Parathyroid adenoma (tissue), 2 donors: Measurements from ENCODE around the gene RASSF4.
A peak's percentile ranks its signal among the peaks of the same experiment; 100 is the strongest.

Experiments used
- H2AFZ ChIP-seq: fragments of 300-600 bp; sonication (generic); one replicate; pipeline ENCODE4 v1.7.0; 2017; ENCODE audit warnings: antibody characterized with exemption, mild to moderate bottlenecking
- H3K27ac ChIP-seq: fragments of 300-600 bp; sonication (generic); one replicate; pipeline ENCODE4 v1.7.0; 2017
- H3K27me3 ChIP-seq: fragments of 300-600 bp; sonication (generic); one replicate; pipeline ENCODE4 v1.7.0; 2017; ENCODE audit warnings: low read length; ENCODE audit not compliant: control insufficient read depth, insufficient read depth
- H3K36me3 ChIP-seq: fragments of 300-600 bp; sonication (generic); one replicate; pipeline ENCODE4 v1.7.0; 2017; ENCODE audit warnings: low read length; ENCODE audit not compliant: control insufficient read depth, insufficient read depth
- H3K4me1 ChIP-seq: fragments of 300-600 bp; sonication (generic); one replicate; pipeline ENCODE4 v1.7.0; 2017; ENCODE audit warnings: control low read depth
- H3K4me2 ChIP-seq: fragments of 300-600 bp; sonication (generic); one replicate; pipeline ENCODE4 v1.7.0; 2017; ENCODE audit warnings: low read length
- H3K4me3 ChIP-seq: fragments of 300-600 bp; sonication (generic); one replicate; pipeline ENCODE4 v1.7.0; 2017; ENCODE audit warnings: low read depth, low read length
- H3K79me2 ChIP-seq: fragments of 300-600 bp; sonication (generic); one replicate; pipeline ENCODE4 v1.7.0; 2017; ENCODE audit warnings: control low read depth
- H3K9ac ChIP-seq: fragments of 300-600 bp; sonication (generic); one replicate; pipeline ENCODE4 v1.7.0; 2017; ENCODE audit warnings: mild to moderate bottlenecking
- H3K9me3 ChIP-seq: fragments of 300-600 bp; sonication (generic); one replicate; pipeline ENCODE4 v1.7.0; 2017; ENCODE audit warnings: low read length; ENCODE audit not compliant: control insufficient read depth
- TF ChIP-seq, protein P1 (sequence below): fragments of 300-600 bp; sonication (generic); IDR thresholded peaks from one replicate; pipeline ENCODE4 v1.7.0; 2017; ENCODE audit warnings: antibody characterized with exemption, mild to moderate bottlenecking
- donor health status: primary hyperparathyroidism.

Gene RASSF4, protein sequence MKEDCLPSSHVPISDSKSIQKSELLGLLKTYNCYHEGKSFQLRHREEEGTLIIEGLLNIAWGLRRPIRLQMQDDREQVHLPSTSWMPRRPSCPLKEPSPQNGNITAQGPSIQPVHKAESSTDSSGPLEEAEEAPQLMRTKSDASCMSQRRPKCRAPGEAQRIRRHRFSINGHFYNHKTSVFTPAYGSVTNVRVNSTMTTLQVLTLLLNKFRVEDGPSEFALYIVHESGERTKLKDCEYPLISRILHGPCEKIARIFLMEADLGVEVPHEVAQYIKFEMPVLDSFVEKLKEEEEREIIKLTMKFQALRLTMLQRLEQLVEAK

DNA sequence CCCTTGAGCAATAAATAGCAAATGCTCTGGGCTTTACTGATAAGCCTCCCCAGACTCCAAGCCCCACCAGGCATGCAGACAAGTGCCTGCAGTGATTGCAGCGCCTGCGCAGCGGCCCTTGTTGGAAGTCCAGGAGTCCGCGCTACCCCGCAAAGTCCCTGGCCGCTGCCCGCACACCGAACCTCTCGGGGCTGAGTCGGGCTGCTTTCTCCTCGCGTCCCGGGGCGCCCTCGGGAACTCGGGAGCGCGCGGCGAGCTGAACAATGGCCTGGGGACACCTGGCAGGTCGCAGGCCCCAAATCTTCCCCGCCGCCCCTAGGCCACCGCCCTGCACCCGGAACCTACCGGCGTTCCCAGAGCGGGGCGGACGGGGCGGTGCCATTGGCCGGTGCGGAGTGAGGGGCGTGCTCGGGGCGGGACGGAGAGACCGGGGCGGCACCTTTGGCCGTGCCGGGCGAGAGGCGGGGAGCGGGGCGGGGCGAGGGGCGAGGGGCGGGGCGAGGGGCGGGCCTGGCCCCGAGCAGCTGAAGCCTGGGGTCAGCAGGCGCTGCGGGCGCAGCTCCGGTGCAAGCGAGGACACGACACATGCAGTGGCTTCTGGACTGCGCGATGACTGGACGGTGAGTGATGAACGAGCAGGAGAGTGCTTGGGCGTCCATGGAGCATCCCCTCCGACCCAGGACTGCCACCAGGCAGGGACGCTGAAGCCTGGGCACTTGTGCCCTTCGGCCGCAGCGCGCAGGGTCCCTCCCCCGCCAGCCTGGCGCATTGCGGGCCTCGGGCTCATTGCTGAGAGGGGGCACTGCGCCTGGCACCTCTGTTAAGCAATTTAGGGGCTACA is at the start of gene RASSF4:
Gene RASSF4 (plus strand): TSS at position 556 of the 841 bp plus-strand sequence. CDS start 10,401 bp downstream, outside the sequence.
- TF ChIP-seq, protein P1, sequence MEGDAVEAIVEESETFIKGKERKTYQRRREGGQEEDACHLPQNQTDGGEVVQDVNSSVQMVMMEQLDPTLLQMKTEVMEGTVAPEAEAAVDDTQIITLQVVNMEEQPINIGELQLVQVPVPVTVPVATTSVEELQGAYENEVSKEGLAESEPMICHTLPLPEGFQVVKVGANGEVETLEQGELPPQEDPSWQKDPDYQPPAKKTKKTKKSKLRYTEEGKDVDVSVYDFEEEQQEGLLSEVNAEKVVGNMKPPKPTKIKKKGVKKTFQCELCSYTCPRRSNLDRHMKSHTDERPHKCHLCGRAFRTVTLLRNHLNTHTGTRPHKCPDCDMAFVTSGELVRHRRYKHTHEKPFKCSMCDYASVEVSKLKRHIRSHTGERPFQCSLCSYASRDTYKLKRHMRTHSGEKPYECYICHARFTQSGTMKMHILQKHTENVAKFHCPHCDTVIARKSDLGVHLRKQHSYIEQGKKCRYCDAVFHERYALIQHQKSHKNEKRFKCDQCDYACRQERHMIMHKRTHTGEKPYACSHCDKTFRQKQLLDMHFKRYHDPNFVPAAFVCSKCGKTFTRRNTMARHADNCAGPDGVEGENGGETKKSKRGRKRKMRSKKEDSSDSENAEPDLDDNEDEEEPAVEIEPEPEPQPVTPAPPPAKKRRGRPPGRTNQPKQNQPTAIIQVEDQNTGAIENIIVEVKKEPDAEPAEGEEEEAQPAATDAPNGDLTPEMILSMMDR, result no peak
- Histone ChIP-seq H3K4me2 (peak within 1 kb of the TSS; percentile 83), H3K9ac (peak within 1 kb of the TSS; percentile 42), H3K4me1 (peaks cover 39% of the 10 kb centered on the region), H3K27ac (peak within 1 kb of the TSS; percentile 82), H3K79me2 (peaks cover 9% of the 10 kb centered on the region), H3K36me3 (no peaks in the 10 kb centered on the region), H2AFZ (peak within 1 kb of the TSS; percentile 97), H3K27me3 (no peaks in the 10 kb centered on the region), H3K9me3 (no peaks in the 10 kb centered on the region), H3K4me3 (peak within 1 kb of the TSS; percentile 84)

DNA sequence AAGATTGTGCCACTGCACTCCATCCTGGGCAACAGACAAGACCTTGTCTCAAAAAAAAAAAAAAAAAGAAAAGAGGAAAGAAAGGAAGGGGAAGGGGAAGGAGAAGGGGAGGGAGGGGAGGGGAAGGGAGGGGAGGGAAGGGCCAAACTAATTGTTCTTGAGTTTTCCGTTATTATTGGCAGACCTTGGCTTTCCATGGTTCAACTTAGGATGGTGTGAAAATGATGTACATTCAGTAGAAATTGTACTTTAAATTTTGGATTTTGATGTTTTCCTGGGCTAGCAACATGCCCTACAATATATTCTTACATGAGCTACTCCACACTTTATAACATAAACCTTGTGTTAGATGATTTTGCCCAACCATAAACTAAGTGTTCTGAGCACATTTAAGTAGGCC is 49.7 kb upstream of the RASSF4 start:
- H3K9ac ChIP-seq, result no peak overlapping the region
- H3K27me3 ChIP-seq, result no peaks in the 10 kb centered on the region
- no peaks in the 10 kb centered on the region for H3K4me1 ChIP-seq
- H3K4me3 ChIP-seq, result no peak overlapping the region
- no peak overlapping the region for H3K4me2 ChIP-seq
- no peaks in the 10 kb centered on the region for H3K79me2 ChIP-seq
- no peaks in the 10 kb centered on the region for H3K36me3 ChIP-seq
- no peaks in the 10 kb centered on the region for H3K9me3 ChIP-seq
- no peak overlapping the region for H3K27ac ChIP-seq
- no peak overlapping the region for H2AFZ ChIP-seq
- TF ChIP-seq, protein P1, result no peak

DNA sequence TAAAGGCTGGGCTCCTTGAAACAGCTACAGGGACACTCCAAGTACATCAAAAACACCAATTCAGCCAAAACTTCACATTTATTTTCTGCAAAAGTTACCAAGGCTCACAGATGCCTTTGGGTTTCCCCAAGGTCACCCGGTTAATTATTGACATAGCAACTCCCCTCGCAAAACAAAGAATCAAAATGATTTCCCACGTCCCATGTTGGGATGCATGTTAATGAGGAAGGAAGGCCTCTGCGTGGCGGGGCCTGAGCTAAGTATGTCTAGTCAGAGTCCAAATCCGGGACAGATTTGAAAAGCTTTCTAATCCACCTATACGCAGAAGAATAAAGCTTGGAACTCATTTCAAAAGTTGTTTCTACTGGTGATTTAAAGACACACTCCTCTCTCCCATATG is 49.0 kb upstream of the RASSF4 start:
- no peak overlapping the region for H3K4me2 ChIP-seq
- H3K4me3 ChIP-seq, result no peak overlapping the region
- H3K4me1 ChIP-seq, result no peaks in the 10 kb centered on the region
- peak overlapping the region; percentile 39 for H2AFZ ChIP-seq
- H3K36me3 ChIP-seq, result no peaks in the 10 kb centered on the region
- no peaks in the 10 kb centered on the region for H3K79me2 ChIP-seq
- H3K9ac ChIP-seq, result no peak overlapping the region
- H3K27me3 ChIP-seq, result no peaks in the 10 kb centered on the region
- H3K9me3 ChIP-seq, result no peaks in the 10 kb centered on the region
- H3K27ac ChIP-seq, result no peak overlapping the region
- TF ChIP-seq, protein P1, result no peak

DNA sequence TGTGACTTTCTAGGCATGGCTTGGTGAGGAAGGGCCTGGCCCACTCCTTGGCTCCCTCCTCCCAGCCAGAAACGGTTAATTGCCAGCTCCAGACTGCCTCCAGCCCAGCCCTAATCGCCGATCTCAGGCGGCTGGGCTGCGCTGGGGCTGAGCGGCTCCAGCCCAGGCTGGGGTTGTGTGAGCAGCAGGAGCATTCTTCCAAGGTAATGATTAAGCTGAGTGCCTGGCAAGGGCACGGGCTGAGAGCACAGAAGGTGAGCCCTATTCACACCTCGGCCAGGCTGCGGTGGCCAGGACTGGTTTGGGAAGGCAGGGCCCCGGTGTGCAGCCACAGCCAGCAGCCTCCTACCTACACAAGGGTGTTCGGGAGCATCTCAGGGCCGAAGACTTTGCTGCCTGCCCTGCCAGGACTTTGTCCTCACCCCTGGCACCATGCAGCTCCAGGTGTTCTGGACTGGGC is 48.5 kb upstream of the RASSF4 start, which contains the start of gene TMEM72:
Gene TMEM72 (plus strand): TSS at position 257 of the 460 bp plus-strand sequence. CDS start 176 bp downstream, at position 433.
- no peak within 1 kb of the TSS for H3K9ac ChIP-seq

More for the DNA sequence above, 48.5 kb upstream of the RASSF4 start, which contains the start of gene TMEM72:
- Histone ChIP-seq H3K4me1 (no peaks in the 10 kb centered on the region), H3K36me3 (no peaks in the 10 kb centered on the region), H3K27me3 (no peaks in the 10 kb centered on the region), H3K4me2 (no peak within 1 kb of the TSS), H3K27ac (no peak within 1 kb of the TSS), H3K79me2 (no peaks in the 10 kb centered on the region), H3K4me3 (no peak within 1 kb of the TSS), H2AFZ (peak within 1 kb of the TSS; percentile 39), H3K9me3 (no peaks in the 10 kb centered on the region)
- TF ChIP-seq, protein P1, result no peak
